Measurements from ENCODE around the gene FMNL1. TPM values are rescaled to one million over a fixed set of nuclear protein-coding genes. Genes with fewer than 3 reads are reported as not detected.
"Not testable (repeated sequence)": the region's sequence is repeated elsewhere in the genome, so short reads cannot be mapped to it uniquely, and the experiment has no call there.

The FMNL1 gene
- total RNA-seq, 1 donor from 2014 or later = 2.8 TPM

DNA sequence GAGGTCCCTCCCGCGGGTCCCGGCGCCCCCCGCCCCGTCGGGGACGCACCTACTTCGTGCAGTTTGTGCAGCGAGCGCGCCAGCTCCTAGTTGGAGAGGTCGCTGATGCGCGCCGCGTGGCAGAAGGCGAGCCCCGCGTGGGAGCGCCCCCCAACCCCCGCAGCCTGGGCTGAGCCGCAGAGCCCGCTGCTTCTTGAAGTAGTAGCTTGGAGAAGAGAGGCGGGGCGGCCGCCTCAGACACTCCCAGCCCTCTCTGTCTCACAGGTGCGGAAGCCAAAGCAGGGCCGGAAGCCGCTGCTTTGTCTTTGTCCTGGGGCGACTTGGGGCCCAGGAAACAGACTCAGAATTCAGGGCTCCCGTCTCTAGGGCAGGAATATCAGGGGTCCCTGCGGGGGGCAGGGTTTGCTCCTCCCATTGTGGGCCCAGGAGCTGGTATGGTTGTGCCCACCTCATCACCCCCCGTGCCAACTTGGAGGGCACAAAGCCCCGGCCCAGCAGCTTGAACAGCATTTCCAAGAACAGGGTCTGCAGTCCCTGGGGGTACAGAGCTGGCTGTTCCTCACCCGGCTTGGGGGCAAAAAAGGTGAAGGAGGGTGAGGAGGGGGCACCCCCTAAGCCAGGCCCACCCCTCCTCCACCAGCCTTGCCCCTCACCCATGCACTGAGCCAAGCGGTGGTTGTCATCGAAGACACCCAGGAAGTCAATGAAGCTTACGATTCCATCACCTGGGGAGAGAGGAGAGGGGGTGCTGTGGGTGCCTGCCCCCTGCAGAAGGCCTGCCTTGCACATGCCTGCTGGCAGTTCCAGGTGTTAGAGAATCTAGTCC lies 26.7 kb downstream of the FMNL1 start:
- H3K27me3 Mint-ChIP-seq (ENCODE audit: unreplicated experiment) = peaks cover 2% of the 10 kb centered on the region
- TF ChIP-seq, protein P1, sequence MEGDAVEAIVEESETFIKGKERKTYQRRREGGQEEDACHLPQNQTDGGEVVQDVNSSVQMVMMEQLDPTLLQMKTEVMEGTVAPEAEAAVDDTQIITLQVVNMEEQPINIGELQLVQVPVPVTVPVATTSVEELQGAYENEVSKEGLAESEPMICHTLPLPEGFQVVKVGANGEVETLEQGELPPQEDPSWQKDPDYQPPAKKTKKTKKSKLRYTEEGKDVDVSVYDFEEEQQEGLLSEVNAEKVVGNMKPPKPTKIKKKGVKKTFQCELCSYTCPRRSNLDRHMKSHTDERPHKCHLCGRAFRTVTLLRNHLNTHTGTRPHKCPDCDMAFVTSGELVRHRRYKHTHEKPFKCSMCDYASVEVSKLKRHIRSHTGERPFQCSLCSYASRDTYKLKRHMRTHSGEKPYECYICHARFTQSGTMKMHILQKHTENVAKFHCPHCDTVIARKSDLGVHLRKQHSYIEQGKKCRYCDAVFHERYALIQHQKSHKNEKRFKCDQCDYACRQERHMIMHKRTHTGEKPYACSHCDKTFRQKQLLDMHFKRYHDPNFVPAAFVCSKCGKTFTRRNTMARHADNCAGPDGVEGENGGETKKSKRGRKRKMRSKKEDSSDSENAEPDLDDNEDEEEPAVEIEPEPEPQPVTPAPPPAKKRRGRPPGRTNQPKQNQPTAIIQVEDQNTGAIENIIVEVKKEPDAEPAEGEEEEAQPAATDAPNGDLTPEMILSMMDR (IDR thresholded peaks at IDR 0.05) = no peak
- no peak overlapping the region for H3K27ac Mint-ChIP-seq (ENCODE audit: unreplicated experiment)
- H3K36me3 Mint-ChIP-seq (ENCODE audit: unreplicated experiment) = no peaks in the 10 kb centered on the region
- H3K9me3 Mint-ChIP-seq (ENCODE audit: unreplicated experiment) = no peaks in the 10 kb centered on the region
- peaks cover 14% of the 10 kb centered on the region for H3K4me1 Mint-ChIP-seq (ENCODE audit: unreplicated experiment)
- no peak for DNase-seq (ENCODE audit: extremely low spot score, unreplicated experiment)
- peak overlapping the region; percentile 32 for H3K4me3 Mint-ChIP-seq (ENCODE audit: unreplicated experiment)

DNA sequence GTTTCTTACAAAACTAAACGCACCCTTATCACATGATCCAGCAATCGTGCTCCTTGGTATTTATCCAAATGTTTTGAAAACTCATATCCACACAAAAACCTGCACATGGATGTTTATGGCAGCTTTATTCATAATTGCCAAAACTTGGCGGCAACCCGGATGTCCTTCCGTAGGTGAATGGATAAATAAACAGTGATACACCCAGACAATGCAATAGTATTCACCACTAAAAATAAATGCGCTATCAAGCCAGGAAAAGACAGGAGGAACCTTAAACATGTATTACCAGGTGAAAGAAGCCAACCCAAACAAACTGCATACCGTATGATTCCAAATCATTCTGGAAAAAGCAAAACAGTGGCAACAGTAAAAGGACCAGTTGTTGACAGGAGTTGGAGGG lies 30.2 kb downstream of the FMNL1 start:
- Mint-ChIP-seq H3K4me3 (ENCODE audit: unreplicated experiment) (no peak overlapping the region), H3K4me1 (ENCODE audit: unreplicated experiment) (peaks cover 7% of the 10 kb centered on the region), H3K36me3 (ENCODE audit: unreplicated experiment) (no peaks in the 10 kb centered on the region), H3K27ac (ENCODE audit: unreplicated experiment) (no peak overlapping the region), H3K27me3 (ENCODE audit: unreplicated experiment) (no peaks in the 10 kb centered on the region), H3K9me3 (ENCODE audit: unreplicated experiment) (no peaks in the 10 kb centered on the region)
- TF ChIP-seq, protein P1 (IDR thresholded peaks at IDR 0.05) = no peak
- no peak for DNase-seq (ENCODE audit: extremely low spot score, unreplicated experiment)

DNA sequence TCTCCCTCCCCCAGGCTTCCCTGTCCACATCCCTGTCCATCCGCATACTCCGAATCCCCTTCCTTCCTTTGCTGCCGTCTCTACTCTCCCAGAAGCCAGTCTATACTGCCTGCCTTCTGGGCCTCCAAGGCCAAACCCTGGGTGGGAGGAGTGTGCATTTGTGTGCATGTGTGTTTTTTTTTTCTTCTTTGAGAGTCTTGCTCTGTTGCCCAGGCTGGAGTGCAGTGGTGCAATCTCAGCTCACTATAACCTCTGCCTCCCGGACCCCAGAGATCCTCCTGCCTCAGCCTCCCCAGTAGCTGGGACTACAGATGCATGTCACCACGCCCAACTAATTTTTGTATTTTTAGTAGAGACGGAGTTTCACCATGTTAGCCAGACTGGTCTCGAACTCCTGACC lies 31.6 kb downstream of the FMNL1 start:
- DNase-seq (ENCODE audit: extremely low spot score, unreplicated experiment); H3K27me3 Mint-ChIP-seq (ENCODE audit: unreplicated experiment); H3K4me1 Mint-ChIP-seq (ENCODE audit: unreplicated experiment); H3K27ac Mint-ChIP-seq (ENCODE audit: unreplicated experiment); H3K36me3 Mint-ChIP-seq (ENCODE audit: unreplicated experiment); H3K9me3 Mint-ChIP-seq (ENCODE audit: unreplicated experiment); H3K4me3 Mint-ChIP-seq (ENCODE audit: unreplicated experiment): not testable (repeated sequence)

DNA sequence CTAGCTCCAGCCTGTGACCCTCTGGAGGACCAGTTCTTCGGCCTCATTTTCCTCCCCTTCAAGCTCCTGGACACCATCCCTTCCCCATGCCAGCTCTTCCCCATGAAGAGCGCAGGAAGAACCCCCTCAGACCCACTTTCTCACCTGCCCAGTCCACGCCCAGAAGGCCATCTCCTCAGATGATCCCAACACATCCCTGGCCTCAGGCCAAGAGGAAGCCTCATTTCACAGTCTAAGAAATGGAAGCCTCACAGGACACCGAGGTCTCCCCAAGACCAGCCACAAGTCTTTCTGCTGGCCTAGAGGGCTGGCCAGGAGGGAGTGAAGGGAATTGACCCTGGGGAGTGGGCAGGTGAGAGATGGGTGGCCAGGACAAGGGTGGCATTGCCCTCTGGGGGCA lies 32.2 kb downstream of the FMNL1 start:
- Mint-ChIP-seq H3K27me3 (ENCODE audit: unreplicated experiment) (no peaks in the 10 kb centered on the region), H3K4me3 (ENCODE audit: unreplicated experiment) (no peak overlapping the region), H3K4me1 (ENCODE audit: unreplicated experiment) (no peaks in the 10 kb centered on the region), H3K27ac (ENCODE audit: unreplicated experiment) (no peak overlapping the region), H3K9me3 (ENCODE audit: unreplicated experiment) (no peaks in the 10 kb centered on the region), H3K36me3 (ENCODE audit: unreplicated experiment) (no peaks in the 10 kb centered on the region)
- no peak for DNase-seq (ENCODE audit: extremely low spot score, unreplicated experiment)
- TF ChIP-seq, protein P1 (IDR thresholded peaks at IDR 0.05) = no peak

DNA sequence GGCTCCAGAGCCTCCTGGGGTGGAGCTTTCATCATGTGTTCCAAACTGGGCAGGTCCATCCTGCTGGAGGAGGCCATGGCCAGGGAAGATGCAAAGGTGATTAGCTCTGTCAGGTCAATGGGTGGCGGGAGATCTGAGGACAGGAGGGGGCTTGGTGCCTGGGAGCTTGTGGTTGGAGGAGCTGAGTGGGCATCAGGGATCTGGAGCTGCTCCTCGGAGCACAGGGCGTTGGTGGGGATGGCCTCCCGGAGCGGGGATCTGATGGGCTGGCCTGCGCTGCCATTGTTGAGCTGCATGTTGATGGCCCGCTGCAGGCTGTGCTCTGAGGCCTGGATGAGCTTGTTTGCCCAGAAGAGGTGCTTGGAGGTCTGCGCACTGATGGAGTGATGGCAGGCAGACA lies 33.7 kb downstream of the FMNL1 start:
- Mint-ChIP-seq H3K27ac (ENCODE audit: unreplicated experiment) (no peak overlapping the region), H3K36me3 (ENCODE audit: unreplicated experiment) (no peaks in the 10 kb centered on the region), H3K4me1 (ENCODE audit: unreplicated experiment) (no peaks in the 10 kb centered on the region), H3K27me3 (ENCODE audit: unreplicated experiment) (no peaks in the 10 kb centered on the region), H3K9me3 (ENCODE audit: unreplicated experiment) (no peaks in the 10 kb centered on the region), H3K4me3 (ENCODE audit: unreplicated experiment) (no peak overlapping the region)
- DNase-seq (ENCODE audit: extremely low spot score, unreplicated experiment) = no peak
- TF ChIP-seq, protein P1 (IDR thresholded peaks at IDR 0.05) = no peak
